Measurements from ENCODE around the gene NEK1. TPM values are rescaled to one million over a fixed set of nuclear protein-coding genes. Genes with fewer than 3 reads are reported as not detected.

Gene NEK1
- total RNA-seq, 1 donor from 2014 or later = 13.0 TPM

DNA sequence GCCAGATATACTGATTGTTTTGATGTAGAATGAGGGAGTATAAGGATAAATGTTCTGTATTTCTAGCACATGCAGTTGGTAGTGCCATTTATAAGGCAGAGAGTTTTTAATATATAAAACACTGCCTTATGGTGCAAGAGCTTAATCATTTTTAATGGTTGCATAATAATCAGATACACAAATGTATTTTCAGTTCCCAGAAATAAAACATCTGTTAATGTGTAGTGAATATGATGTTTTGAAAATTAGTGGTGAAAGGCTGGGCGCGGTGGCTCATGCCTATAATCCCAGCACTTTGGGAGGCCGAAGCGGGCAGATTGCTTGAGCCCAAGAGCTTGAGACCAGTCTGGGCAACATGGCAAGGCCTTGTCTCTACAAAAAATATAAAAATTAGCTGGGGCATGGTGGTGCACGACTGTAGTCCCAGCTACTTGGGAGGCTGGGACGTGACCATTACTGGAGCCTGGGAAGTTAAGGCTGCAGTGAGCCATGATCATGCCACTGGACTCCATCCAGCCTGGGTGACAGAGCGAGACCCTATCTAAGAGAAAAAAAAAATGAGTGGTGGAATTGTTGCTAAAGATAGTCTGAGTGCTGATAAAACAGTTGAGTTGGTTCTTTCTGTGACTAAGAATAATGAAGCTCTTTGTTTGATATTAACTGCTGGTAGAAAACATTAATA lies 37.3 kb upstream of the NEK1 start:
- no peaks in the 10 kb centered on the region for H3K9me3 ChIP-seq (ENCODE audit: insufficient read depth, low read depth, low read length)
- H3K36me3 ChIP-seq (ENCODE audit: insufficient read depth, low read length) = no peaks in the 10 kb centered on the region
- no peaks in the 10 kb centered on the region for H3K27me3 ChIP-seq (ENCODE audit: insufficient read depth, low read length)
- DNase-seq (ENCODE audit: low read depth) (peak; percentile 12), FAIRE-seq (no peak)
- H3K4me3 Mint-ChIP-seq (ENCODE audit: unreplicated experiment) = no peak overlapping the region
- no peak overlapping the region for H3K4me3 ChIP-seq (ENCODE audit: insufficient read depth, low read depth, low read length)
- no peak overlapping the region for H3K4me2 ChIP-seq (ENCODE audit: low read length)
- peaks cover 15% of the 10 kb centered on the region for H3K79me2 ChIP-seq (ENCODE audit: insufficient read depth, low read length)
- no peak overlapping the region for H3K27ac Mint-ChIP-seq (ENCODE audit: unreplicated experiment)
- H3K36me3 Mint-ChIP-seq (ENCODE audit: low read depth, unreplicated experiment) = peaks cover 3% of the 10 kb centered on the region
- no peaks in the 10 kb centered on the region for H3K9me3 Mint-ChIP-seq (ENCODE audit: unreplicated experiment)
- peaks cover 4% of the 10 kb centered on the region for H4K20me1 ChIP-seq (ENCODE audit: insufficient read depth, low read length)
- no peak overlapping the region for H3K27ac ChIP-seq (ENCODE audit: low read depth, low read length)
- TF ChIP-seq, protein P1, sequence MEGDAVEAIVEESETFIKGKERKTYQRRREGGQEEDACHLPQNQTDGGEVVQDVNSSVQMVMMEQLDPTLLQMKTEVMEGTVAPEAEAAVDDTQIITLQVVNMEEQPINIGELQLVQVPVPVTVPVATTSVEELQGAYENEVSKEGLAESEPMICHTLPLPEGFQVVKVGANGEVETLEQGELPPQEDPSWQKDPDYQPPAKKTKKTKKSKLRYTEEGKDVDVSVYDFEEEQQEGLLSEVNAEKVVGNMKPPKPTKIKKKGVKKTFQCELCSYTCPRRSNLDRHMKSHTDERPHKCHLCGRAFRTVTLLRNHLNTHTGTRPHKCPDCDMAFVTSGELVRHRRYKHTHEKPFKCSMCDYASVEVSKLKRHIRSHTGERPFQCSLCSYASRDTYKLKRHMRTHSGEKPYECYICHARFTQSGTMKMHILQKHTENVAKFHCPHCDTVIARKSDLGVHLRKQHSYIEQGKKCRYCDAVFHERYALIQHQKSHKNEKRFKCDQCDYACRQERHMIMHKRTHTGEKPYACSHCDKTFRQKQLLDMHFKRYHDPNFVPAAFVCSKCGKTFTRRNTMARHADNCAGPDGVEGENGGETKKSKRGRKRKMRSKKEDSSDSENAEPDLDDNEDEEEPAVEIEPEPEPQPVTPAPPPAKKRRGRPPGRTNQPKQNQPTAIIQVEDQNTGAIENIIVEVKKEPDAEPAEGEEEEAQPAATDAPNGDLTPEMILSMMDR (IDR thresholded peaks at IDR 0.05; ENCODE audit: insufficient read depth, low read depth, low read length) = no peak
- no peak for TF ChIP-seq EZH2 (IDR thresholded peaks at IDR 0.05; ENCODE audit: insufficient read depth, low read length)
- H2AFZ ChIP-seq (ENCODE audit: low read depth, low read length) = no peak overlapping the region
- H3K4me1 Mint-ChIP-seq (ENCODE audit: low read depth, unreplicated experiment) = peaks cover 3% of the 10 kb centered on the region
- H3K4me1 ChIP-seq (ENCODE audit: insufficient read depth, low read length) = no peaks in the 10 kb centered on the region
- H3K27me3 Mint-ChIP-seq (ENCODE audit: low read depth, unreplicated experiment) = no peaks in the 10 kb centered on the region
- no peak overlapping the region for H3K9ac ChIP-seq (ENCODE audit: low read length)

- no peak for DNase-seq (ENCODE audit: low read depth)
- no peak overlapping the region for H3K4me2 ChIP-seq (ENCODE audit: low read length)
- TF ChIP-seq EZH2 (IDR thresholded peaks at IDR 0.05; ENCODE audit: insufficient read depth, low read length) = no peak
- TF ChIP-seq, protein P1 (IDR thresholded peaks at IDR 0.05; ENCODE audit: insufficient read depth, low read depth, low read length) = no peak
- peaks cover 2% of the 10 kb centered on the region for H3K79me2 ChIP-seq (ENCODE audit: insufficient read depth, low read length)
- Mint-ChIP-seq H3K9me3 (ENCODE audit: unreplicated experiment) (no peaks in the 10 kb centered on the region), H3K27me3 (ENCODE audit: low read depth, unreplicated experiment) (no peaks in the 10 kb centered on the region), H3K4me1 (ENCODE audit: low read depth, unreplicated experiment) (peaks cover 3% of the 10 kb centered on the region), H3K27ac (ENCODE audit: unreplicated experiment) (no peak overlapping the region), H3K4me3 (ENCODE audit: unreplicated experiment) (no peak overlapping the region), H3K36me3 (ENCODE audit: low read depth, unreplicated experiment) (peaks cover 2% of the 10 kb centered on the region)
- H3K9me3 ChIP-seq (ENCODE audit: insufficient read depth, low read depth, low read length) = no peaks in the 10 kb centered on the region
- H2AFZ ChIP-seq (ENCODE audit: low read depth, low read length) = no peak overlapping the region
- H3K27me3 ChIP-seq (ENCODE audit: insufficient read depth, low read length) = no peaks in the 10 kb centered on the region
- no peak overlapping the region for H3K9ac ChIP-seq (ENCODE audit: low read length)
- H3K4me1 ChIP-seq (ENCODE audit: insufficient read depth, low read length) = no peaks in the 10 kb centered on the region
- no peaks in the 10 kb centered on the region for H4K20me1 ChIP-seq (ENCODE audit: insufficient read depth, low read length)
- H3K36me3 ChIP-seq (ENCODE audit: insufficient read depth, low read length) = no peaks in the 10 kb centered on the region
- H3K27ac ChIP-seq (ENCODE audit: low read depth, low read length) = no peak overlapping the region
- no peak overlapping the region for H3K4me3 ChIP-seq (ENCODE audit: insufficient read depth, low read depth, low read length)
- no peak for FAIRE-seq
These were observed 33.2 kb upstream of the NEK1 start for GRCh38 chr4:169645627-169646026.

DNA sequence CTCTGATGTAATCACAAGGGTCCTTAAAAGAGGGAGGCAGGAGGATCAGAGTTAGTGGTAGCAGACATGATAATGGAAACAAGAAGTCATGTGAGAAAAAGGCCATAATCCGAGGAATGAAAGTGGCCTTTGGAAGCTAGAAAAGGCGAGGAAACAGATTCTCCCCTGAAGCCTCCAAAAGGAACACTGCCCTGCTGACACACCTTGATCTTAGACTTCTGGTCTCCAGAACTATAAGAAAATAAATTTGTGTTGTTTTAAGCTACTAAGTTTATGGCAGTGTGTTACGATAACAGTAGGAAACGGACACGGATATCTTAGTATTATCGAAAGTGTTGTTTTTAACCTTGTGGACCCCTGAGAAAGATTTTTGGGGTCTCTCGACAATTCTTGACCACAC lies 32.4 kb upstream of the NEK1 start:
- H3K4me3 Mint-ChIP-seq (ENCODE audit: unreplicated experiment) = no peak overlapping the region
- TF ChIP-seq, protein P1 (IDR thresholded peaks at IDR 0.05; ENCODE audit: insufficient read depth, low read depth, low read length) = no peak
- TF ChIP-seq EZH2 (IDR thresholded peaks at IDR 0.05; ENCODE audit: insufficient read depth, low read length) = no peak
- no peaks in the 10 kb centered on the region for H4K20me1 ChIP-seq (ENCODE audit: insufficient read depth, low read length)
- H3K27ac Mint-ChIP-seq (ENCODE audit: unreplicated experiment) = no peak overlapping the region
- no peak overlapping the region for H3K4me3 ChIP-seq (ENCODE audit: insufficient read depth, low read depth, low read length)
- H3K9me3 ChIP-seq (ENCODE audit: insufficient read depth, low read depth, low read length) = no peaks in the 10 kb centered on the region
- no peaks in the 10 kb centered on the region for H3K36me3 ChIP-seq (ENCODE audit: insufficient read depth, low read length)
- H3K4me1 ChIP-seq (ENCODE audit: insufficient read depth, low read length) = no peaks in the 10 kb centered on the region
- no peak overlapping the region for H3K9ac ChIP-seq (ENCODE audit: low read length)
- FAIRE-seq (no peak), DNase-seq (ENCODE audit: low read depth) (no peak)
- peaks cover 2% of the 10 kb centered on the region for H3K79me2 ChIP-seq (ENCODE audit: insufficient read depth, low read length)
- H3K9me3 Mint-ChIP-seq (ENCODE audit: unreplicated experiment) = no peaks in the 10 kb centered on the region
- H3K4me1 Mint-ChIP-seq (ENCODE audit: low read depth, unreplicated experiment) = peaks cover 3% of the 10 kb centered on the region
- H2AFZ ChIP-seq (ENCODE audit: low read depth, low read length) = no peak overlapping the region
- H3K27me3 Mint-ChIP-seq (ENCODE audit: low read depth, unreplicated experiment) = no peaks in the 10 kb centered on the region
- peaks cover 2% of the 10 kb centered on the region for H3K36me3 Mint-ChIP-seq (ENCODE audit: low read depth, unreplicated experiment)
- no peak overlapping the region for H3K27ac ChIP-seq (ENCODE audit: low read depth, low read length)
- H3K27me3 ChIP-seq (ENCODE audit: insufficient read depth, low read length) = no peaks in the 10 kb centered on the region
- no peak overlapping the region for H3K4me2 ChIP-seq (ENCODE audit: low read length)

Data from astrocyte (in vitro differentiated cells and primary cell).